Stimulated activated CD8-positive, alpha-beta memory T cell treated with anti-CD3 and anti-CD28 coated beads, Interleukin-7, amount 100 ng/mL, for 24 hours (primary cell): ENCODE results near the gene ACOXL.
"Not testable (repeated sequence)": the region's sequence is repeated elsewhere in the genome, so short reads cannot be mapped to it uniquely, and the experiment has no call there.

ENCODE experiments used
- DNase-seq: peaks from one replicate; pipeline ENCODE4 v3.0.0-alpha.2; 2020; ENCODE audit warnings: low read depth

Gene ACOXL

DNA sequence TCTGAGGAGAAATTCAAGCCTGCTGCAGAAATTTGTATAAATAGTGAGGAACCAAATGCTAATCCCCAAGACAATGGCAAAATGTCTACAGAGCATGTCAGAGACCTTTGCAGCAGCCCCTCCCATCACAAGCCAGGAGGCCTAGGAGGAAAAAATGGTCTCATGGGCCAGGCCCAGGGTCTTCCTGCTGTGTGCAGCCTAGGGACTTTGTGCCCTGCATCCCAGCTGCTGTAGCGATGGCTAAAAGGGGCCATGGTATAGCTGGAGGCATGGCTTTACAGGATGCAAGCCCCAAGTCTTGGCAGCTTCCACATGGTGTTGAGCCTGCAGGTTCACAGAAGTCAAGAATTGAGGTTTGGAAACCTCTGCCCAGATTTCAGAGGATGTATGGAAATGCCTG lies 197.2 kb downstream of the ACOXL start:
- no peak for DNase-seq

DNA sequence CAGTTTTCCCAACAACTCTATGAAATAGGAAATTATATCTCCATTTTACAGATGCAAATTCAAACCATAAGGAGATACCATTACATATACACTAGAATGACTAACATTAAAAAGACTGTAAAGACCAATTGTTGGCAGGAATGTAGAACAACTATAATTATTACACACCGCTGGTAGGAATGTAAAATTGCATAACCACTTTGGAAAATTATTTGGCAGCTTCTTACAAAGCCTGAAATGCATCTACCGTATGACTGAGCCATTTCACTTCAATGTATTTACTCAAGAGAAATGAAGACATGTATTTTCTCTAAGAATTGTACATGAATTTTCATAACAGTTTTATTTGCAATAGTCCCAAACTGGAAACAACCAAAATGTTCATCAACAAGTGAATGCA lies 199.3 kb downstream of the ACOXL start:
- DNase-seq = no peak

DNA sequence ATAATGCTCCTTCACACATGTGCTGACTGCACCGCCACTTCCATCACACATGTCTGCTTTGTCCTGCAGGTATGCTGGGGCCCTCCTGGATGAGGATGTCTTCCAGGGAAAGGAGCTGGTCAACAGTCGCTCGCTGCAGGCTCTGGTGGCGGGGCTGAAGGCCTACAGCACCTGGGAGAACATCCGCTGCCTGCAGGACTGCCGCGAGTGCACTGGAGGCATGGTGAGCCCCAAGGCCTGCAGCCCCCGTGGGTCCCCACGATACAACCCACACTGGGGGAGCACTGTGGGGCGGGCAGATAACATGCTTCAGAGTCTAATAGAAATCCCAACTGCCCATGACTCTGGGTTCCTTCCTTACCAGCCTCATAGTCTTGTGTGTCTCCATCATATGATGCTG lies 201.0 kb downstream of the ACOXL start:
- no peak for DNase-seq

DNA sequence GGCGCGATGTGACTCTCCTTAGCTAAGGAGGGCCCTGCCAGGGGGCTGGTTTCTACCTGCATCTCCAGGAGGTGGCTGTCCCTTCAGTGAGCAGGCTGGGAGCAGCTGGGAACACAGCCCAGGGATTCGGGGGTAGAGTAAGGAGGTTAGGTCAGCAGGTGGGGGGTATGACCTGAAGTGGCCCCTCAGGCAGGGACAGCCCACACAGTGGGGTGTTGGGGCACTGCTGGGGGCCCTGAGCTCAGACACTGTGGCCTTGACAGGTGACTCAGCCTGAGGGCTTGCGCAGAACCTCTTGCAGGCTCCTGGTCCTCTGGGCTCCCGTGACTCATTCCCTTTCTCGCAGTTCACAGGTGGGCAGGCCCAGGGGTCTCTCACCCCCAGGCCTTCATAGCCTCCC lies 202.6 kb downstream of the ACOXL start:
- DNase-seq = no peak

DNA sequence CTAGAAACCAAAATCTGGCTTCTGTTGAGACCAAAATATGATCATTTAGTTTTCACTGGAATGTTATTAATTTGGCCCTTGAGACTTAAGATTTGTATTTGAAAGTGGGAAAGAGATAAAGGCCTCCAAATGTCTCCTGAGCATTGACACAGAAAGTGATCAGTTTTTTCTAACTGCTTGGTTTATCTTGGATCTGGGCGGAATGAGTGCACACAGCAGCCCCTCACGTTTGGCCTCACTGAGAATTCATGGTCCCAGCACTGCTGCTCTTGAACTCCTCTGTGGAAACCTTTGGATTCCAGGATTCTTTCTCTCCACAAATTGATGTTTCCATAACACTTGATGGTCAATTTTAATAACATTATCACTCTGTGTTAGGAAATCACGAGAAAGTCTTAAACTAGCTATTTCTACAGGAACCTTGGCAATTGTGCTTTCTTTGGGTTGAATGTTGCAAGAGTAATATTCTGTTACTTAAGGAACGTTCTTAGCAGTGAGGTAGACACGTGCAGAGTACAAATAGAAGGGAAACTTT lies 208.1 kb downstream of the ACOXL start:
- no peak for DNase-seq

DNA sequence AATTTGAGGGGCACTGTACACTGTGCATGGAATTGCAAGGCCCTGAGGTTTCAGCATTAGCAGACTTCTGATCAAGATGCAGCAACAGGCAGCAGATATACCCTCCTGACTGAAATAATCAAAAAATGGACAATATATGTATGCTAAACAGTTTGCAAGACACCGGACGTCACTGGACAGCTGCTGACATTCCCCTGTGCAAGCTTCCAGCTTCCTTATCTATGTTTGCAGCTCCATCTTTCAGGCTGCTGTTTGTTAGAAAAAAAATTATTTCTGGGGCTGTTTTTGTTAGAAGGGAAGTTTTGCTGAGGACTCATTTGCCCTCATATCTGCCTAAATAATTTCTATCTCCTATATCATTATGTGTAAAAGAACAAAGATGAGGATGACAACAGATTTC lies 208.9 kb downstream of the ACOXL start:
- DNase-seq = no peak

DNA sequence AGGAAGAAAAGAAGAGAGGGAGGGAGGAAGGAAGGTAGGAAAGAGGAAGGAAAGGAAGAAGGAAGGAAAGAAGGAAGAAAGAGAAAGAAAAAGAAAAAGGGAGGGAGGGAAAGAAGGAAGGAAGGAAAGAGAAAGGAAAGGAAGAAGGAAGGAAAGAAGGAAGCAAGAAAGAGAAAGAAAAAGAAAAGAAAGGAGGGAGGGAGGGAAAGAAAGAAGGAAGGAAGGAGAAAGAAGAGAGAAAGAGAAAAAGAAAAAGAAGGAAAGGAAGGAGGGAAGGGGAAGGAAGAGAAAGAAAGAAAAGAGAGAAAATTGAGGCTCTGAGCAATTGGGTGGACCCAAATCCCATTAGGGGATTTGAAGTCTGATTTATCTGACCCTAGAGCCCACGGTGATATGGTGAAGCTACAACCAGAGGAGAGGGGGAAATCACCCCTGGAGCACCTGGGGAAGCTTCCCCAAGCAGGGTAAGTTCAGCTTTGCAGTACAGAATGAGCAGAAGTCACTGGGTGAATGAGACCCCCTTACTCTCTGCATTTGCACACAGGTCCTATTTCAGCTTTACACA lies 210.8 kb downstream of the ACOXL start:
- DNase-seq = no peak

DNA sequence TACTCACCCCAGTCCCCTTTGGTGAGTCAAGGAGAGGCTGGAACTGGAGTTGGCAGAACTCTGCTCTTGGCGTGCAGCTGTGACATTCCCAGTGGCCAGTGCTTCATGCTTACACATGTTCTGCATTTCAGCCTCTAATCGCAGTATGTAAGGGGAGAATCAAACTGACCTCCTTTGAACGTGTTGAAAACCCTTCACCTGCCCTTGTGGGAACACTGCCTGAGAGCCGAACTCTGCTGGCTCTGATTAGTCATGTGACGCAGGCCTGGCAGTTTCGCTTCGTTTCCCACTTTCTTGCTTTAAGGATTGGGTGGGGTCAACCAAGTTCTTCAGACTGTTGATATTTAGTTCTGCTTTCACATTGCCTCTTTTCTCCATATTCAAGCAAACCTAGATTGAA lies 214.5 kb downstream of the ACOXL start:
- DNase-seq = no peak

DNA sequence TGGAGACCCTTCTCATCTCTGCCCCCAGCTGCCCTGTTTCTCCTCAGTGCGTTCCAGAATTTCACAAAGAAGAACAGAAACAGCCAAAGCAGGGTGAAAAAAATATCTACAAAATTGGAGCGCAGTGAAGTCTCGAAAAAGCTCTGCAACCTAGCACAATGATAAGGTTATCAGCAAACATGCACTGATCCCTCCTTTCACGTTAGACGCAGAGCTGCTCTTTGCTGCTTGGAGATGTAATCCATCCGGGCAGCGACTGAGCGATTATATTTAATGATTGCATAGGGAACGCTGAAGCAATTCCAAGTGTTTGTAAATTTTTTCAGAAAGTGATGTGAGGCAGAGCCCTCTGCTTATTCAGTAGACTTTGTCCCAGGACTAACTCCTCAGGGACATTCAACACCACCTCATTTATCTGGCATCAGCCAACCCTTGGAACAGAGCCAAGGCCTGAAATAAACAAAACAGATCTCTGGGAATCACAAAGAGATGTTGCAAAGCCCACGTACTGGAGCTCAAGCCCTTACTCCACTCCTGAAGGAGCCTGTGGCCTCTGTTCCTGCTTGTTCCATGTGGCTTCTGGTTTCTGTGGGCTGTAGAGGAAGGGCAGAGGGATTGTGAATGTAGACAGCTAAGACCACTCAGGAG lies 215.8 kb downstream of the ACOXL start:
- no peak for DNase-seq

DNA sequence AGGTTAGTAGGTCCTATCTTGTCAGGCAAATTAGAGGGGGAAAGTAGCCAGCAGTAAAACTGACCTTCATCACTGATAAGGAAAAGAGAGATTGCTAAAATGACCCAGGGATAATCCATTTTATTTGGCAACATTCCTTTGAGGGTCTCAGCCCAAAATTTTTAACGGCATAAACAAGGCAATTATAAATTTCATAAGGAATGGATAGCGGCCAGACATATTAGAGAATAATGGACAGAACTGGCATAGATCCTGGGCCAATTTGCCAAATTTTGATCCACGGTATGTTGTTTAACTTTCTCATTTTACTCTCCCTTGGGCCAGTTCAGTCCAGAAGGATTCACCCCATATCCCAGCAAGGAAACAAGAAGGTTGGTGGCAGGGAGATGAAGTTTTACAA lies 217.9 kb downstream of the ACOXL start:
- DNase-seq = no peak

DNA sequence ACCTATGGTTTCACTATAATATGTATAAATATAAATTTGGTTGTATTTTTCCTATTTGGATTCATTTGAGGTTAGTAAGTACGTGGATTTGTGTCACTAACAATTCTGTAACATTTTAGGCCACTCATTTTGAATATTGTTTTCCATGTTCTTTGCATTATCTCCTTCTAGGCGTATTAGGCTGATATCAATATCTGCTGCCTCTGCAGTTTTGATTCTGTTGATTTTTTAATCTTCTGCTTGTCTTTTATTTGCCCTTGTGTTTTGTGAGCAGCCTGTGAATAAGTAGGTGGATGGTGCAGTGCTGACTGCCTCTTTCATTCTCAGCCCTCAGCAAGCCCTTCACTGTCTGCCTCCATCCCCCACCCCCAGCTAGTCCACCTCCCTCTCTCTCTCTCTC lies 222.7 kb downstream of the ACOXL start:
- DNase-seq = no peak

DNA sequence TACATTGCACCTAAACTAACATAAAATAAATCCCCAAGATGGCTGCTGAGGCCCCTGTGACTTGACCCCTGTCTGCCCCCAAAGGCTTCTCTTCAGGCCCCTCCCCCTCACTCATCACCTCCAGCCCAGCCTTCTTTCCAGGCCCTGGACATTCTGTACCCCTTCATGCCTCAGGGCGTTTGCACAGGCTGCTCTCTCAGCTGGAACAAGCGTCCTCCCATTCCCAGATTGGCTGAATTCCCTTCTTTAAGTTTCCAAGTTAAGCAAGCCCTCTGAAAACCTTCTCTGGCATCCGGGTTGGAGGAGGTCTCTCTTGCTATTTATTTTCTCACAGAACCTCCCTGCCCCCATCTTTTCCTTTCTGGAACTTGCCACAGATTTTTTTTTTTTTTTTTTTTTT lies 223.2 kb downstream of the ACOXL start:
- no peak for DNase-seq

DNA sequence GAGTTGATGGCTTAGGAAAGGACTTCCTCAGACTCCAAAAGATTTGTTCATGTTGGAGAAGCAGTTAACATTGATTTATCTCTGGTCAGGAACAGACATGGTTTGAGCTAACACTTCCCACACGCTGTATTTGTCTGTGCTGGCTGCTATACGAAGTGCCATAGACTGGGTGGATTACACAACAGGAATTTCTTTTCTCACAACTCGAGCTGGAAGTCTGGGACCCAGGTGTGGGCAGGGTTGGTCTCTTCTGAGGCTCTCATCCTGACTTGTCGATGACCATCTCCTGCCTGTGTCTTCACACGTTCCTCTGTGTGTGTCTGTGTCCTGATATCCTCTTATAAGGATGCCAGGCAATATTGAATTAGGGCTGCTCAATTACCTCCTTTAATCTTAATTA lies 224.9 kb downstream of the ACOXL start:
- DNase-seq = no peak

DNA sequence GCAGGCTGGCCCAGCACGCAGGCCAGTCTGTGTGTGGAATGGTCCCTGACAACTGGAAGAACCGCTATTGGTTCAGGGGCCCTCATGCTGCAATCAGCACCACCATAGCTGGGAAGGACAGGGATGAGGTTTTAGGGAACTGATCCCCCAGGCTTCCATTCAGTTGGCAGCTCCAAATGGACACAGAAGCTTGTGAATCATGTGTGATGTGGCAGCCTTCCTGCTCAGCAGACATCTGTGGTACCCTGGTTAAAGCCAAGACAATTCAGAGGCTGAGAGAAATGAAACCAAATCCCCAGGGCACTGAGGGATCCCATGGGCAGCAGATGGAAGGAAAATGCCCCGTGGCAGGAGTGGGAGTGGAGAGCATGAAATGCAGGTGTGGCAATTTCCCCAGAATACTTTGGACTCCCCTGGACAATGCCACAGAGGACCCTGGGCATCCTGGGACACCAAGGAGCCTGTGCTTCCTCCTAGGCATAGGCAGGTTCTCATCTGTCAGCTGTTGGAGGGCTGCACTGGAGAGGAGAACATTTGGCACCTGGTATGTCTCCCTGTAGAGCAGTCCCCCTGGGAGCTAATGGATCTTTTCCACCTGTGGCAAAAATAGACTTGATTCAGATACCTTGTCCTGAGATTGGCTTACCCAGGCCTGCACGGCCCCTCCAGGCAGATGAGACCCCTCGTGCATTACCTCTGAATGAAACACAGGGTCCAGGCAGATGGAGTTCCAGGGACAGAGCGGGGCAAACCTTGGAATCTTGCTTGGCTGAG lies 226.2 kb downstream of the ACOXL start:
- DNase-seq = no peak

DNA sequence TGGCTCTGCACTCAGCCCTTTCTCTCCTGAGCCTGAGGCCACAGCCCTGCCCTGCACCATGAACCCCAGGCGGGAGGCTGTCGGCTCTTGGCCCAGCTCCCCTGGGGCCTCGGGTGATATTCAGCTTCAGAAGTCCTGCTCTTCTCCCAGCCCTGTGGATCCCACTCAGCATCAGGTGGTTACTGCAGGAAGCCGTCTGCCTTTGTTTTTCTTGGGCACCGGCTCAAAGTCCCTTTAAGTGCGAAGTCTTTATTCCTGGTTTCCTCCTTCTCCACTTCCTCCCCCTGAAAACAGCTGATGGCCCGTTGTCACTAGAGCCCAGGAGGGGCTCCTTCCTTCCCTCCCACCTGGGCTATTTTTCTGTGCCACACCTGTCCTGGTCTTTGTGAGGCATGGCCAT lies 226.8 kb downstream of the ACOXL start:
- no peak for DNase-seq

DNA sequence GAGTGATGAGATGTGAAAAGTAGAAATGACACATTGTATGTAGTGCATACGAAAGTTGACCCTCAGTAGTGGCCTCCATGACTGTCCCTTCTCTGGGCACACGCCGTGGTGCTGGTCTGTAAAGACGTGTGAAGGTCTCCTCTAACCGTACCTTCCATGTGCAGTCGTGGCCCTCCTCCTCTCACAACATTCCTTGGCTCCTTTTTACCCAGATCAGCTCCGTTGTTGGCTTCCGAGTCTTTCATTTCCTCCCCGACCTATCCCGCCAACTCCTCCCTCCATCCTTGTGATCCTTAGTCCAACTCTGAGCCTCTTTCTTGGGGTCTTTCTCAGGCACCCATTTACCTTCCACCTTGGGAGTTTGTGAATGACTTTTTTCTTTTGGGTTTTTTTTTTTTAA lies 227.9 kb downstream of the ACOXL start:
- no peak for DNase-seq

DNA sequence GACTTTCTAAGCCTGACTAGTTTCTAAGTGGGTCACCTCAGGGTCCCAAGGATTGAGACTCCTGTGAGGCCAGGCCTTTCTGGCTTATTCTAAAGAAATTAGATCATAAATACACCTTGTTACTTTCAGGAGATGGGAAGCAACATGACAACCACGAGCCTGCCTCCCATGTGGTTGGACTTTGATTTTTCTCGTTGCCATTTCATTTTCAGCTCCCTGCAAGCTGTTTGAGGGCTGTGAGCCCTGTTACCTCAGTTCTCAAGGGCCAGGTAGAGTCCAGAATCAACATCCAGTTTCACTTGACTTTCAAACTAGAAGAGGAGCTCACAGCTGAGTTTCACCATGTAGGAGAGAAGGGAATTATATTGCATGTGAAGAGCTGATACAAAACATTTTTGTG lies 228.6 kb downstream of the ACOXL start:
- DNase-seq = no peak

DNA sequence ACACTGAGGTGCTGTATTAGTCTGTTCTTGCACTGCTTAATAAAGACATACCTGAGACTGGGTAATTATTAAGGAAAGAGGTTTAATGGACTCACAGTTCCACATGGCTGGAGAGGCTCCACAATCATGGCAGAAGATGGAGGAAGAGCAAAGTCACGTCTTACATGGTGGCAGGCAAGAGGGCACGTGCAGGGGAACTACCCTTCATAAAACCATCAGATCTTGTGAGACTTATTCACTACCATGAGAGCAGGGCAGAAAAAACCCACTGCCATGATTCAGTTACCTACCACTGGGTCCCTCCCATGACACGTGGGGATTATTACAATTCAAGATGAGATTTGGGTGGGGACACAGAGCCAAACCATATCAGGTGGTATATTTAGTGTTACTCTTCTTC lies 229.3 kb downstream of the ACOXL start:
- not testable (repeated sequence) for DNase-seq

DNA sequence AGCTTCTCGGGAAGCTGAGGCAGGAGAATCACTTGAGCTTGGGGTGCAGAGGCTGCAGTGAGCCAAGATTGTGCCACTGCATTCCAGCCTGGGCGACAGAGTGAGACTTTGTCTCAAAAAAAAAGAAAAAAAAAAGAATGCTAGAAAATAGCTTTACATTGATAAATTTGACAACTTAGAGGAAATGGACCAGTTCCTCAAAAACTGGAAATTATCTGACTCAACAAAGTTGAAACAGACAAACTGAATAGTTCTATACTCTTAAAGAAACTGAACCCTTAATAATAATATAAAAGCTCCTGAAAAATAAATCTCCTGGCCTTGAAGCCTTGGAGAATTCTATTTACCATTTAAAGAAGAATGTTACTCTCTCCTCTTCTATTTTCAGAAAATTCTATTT lies 237.3 kb downstream of the ACOXL start:
- DNase-seq = no peak

DNA sequence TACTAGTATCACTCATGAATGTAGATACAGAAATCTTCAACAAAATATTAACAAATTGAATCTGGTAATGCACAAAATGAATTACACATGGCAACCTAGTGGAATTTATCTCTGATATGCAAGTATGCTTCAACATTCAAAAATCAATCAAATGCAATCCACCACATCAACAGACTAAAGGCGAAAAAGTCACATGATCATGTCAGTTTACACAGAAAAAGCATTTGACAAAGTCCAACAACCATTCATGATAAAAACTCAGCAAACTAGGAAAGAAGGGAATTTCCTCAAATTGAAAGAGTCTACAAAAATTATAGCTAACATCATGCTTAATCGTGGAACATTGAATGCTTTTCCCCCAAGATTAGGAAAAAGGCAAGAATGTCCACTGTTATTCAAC lies 237.8 kb downstream of the ACOXL start:
- DNase-seq = no peak

DNA sequence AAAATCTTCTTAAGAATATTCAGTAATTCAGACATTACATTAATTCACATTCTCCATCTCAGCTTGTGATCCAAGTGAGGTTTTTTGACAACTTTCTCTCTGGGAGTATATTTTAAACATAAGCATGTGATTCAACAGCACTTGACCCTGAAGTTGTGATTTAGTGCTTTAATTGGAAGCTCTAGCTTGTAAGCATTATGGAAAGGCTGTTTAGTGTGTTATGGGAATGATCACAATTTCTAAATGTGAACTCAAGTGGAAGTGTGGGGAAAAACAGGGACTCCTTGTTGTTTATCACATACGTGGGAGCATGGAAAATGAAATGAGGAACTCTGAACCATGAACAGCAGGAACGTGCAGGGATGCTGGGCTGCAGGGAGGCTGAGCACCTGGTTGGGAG lies 239.4 kb downstream of the ACOXL start:
- DNase-seq = no peak

DNA sequence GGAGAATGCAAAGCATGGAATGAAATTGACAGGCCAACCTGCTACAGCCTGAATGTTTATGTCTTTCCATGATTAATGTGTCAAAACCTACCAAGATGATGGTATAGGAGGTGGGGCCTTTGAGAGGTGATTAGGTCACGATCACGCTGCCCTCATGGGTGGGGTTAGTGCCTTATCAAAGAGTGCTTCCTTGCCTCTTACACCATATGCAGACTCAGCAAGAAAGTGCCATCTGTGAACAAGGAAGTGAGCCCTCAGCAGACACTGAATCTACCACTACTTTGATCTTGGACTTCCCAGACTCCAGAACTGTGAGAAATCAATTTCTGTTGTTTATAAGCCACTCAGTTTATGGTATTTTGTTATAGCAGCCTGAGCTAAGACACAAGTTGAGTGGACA lies 240.9 kb downstream of the ACOXL start:
- DNase-seq = no peak

DNA sequence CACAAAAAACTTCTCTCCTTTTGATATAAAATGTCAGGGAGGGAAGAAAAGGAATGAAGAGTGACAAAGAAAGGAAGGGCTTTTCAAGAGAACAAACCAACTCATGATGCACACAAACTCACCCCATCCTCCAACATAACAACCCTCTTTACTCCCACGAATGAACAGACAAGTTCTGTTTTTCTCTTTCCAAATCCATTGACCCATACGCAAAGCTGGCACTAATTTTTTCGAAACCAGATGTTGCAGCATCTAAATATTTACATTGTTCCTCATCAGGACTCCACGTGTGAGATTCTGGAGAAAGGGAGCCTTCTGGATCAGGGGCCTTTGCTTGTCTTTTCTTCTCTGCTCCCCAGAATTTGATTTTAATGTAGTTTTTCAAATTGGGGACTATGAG lies 245.0 kb downstream of the ACOXL start:
- DNase-seq = no peak

DNA sequence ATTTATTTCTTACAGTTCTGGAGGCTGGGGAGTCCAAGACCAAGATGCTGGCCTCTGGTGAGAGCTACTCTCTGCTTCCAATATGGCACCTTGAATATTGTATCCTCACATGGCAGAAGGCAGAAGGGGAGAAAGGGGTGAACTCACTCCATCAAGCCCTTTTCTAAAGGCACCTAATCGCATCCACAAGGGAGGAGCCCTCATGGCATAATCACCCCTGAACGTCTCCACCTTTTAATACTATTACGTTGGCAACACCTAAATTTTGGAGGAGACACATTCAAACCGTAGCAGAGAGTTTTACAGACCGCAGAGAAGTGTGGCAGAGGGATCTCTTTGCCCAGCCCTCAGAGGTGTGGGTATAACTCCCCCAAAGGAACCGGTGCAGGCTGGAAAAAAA lies 245.8 kb downstream of the ACOXL start:
- DNase-seq = no peak
